ENCODE results near the gene ATG2A. TPM values are rescaled to one million over a fixed set of nuclear protein-coding genes. Genes with fewer than 3 reads are reported as not detected.
A peak's percentile ranks its signal among the peaks of the same experiment; 100 is the strongest.

The ATG2A gene
- total RNA-seq, 1 donor from 2014 or later = 5.5 TPM

GRCh38 chr11:64923944-64924909 is 7.2 kb upstream of the ATG2A start, which contains the start of gene PPP2R5B:
PPP2R5B (plus strand) TSS chr11:64924689; CDS start chr11:64925735, 1,046 bp downstream.
- peak; percentile 93 for DNase-seq

DNA sequence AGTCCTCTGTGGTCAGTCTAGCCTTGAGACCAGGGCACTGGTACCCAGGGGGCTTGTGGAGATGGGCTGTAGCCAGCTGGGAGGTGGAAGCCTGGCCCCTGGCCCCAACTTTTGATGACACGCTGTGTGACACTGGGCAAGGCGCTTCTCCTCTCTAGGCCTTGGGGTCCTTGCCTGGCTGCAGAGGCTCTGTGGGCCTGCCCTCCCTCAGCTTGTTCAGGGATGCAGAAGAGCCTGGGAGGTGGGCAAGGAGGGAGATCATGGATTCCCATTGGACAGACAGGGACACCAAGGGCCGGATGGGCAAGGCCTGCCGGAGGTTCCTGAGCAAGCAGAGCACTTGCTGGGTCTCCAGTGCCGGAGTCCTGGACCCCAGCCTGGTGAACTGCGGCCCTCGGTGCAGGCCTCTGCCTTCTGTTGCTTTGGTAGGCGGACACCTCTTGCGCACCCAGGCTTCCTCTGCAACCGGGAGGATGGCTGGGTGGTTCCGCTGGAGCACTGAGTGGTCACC is 6.2 kb upstream of the ATG2A start:
- DNase-seq = no peak

DNA sequence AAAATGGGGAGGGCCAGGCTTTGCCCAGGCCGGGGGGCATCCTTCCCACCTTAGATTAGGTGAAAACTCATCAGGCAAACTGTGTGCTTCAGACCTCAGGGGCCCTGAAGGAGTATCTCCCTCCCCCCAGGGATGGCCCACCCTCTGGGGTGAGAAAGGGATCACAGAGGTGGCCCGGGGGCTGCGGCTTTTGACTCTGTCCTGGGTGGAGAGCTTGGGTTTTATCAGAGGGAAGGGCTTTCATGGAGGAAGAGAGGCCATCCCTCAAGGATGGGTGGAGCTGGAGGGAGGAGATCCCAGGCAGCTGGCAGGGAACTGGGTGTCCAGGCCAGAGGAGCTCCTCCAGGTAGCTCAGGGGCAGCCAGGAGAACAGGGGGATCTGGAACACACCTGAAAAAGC is 4.4 kb upstream of the ATG2A start:
- no peak for DNase-seq

DNA sequence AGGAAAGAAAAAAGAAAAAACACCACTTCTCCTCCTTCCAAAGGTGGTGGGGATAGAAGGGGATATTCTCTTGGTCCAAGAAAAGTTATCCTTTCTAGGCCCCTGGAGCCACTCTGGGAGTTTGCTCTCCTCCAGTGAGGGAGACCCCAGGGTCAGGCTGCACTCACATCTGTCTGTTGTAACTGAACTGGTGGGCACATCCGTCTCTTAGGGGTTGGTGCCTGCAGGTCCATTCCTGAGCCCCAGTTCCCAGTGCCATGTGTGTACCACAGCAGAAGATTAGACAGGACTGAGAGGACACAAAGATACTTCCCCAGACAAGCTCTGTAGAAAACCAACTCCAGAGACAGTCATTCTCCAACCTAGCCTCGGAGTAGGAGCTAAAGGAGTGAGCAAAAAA is 3.1 kb upstream of the ATG2A start:
- no peak for DNase-seq

GRCh38 chr11:64919627-64920026 is 2.6 kb upstream of the ATG2A start:
- DNase-seq = no peak

DNA sequence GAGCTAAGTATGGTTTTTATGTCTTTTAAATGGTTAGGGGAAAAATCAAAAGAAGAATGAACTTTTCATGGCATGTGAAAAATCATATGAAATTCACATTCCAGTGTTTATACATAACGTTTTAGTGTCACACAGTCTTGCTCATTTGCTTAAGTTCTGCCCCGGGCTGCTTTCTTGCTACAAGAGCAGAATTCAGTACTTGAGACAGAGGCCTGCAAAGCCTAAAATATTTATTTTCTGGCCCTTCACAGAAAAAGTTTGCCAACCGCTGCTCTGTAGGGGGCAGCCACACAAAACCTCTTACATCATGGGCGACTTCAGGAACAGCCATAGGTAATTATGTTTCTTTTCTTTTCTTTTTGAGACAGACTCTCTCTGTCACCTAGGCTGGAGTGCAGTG is 1.0 kb upstream of the ATG2A start:
- DNase-seq = no peak

DNA sequence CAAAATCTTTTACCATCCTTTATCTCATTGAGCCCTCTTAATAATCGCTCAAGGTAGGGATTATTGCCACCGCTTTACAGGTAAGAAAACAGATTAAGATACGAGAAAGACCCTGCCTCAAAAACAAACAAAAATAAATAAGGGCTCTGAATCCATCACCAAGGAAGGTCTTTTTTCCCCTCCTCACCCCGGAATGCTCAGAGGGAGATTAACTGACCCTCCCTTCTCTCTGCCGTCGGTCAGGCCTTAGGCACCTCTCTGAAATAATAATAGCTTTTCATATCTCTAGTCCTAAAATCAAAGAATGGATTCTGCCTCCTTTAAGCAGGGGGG is 620 bp upstream of the ATG2A start:
- DNase-seq = no peak

DNA sequence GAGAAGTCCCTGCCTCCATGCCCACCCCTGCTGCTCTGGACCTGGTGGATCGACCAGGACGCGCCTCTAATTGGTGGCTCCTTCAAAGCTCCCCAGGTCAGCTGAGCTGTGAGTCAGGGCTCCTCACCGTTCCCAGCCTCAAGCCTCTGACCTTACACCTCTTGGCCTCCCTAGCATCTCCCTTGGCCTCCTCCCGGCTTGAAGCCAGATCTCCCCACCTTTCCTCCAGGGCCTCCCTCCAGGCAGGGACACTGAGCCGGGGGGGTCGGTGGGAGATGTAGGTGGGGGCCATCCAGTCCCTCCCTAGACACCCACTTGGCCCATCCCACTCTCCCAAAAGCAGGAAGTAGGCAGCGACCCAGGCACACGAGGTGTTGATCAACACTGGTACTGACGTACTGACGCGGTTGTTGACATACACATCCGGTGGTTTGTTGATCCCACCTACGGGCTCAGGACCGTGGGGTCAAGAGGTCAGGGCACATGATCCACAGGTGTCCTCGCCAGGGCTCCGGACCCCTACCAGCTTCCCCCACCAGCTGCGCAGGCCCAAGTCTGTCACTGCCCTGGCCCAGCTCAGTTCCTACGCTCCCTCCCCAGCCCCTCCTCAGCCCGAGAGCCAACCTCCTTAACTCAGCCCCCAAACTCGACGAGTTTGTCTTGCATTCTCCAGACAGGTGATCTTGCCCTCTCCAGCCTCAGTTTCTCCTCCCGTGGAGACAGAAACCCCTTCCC is 802 bp downstream of the ATG2A start:
- no peak for DNase-seq

GRCh38 chr11:64915376-64915887 is 1.6 kb downstream of the ATG2A start:
- DNase-seq = no peak

DNA sequence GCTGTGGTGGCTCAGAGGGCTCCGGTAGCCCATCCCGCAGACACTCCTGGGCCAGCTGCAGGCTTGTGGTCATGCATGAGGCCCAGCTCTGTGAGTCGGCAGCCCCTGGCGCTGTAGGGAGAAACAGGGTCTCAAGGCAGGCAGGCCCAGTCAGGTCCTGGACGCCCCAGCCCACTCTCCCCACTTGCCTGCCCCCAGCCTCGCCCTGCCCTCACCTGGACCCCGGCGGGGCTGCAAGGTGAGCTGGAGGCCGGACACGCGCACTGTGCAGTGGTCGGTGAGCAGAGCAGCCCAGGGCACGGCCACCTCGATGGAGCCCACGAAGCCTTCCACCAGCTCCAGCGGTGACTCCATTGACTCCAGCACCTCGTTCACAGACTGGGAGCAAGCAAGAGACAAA is 2.9 kb downstream of the ATG2A start:
- DNase-seq = no peak

- no peak for DNase-seq
Measured at GRCh38 chr11:64913171-64913727, 3.8 kb downstream of the ATG2A start.

DNA sequence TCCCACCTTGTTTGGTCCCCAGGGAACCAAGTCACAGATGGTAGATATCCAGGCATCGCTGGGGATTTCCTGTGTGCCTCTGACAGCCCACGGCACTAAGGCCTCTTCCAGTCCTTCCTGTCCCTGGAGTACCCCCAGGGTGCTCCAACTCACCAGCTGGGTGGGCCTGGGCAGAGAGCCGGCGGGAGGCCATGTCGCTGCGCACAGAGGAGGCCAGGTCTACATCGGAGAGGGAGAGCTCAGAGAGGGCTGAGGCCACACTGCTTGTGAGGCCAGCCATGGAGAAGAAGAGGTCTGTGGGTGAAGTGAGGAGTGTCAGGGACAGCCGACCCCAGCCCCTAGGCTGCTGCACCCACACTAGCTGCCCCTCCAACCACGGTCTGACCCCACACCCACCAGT is 5.3 kb downstream of the ATG2A start:
- no peak for DNase-seq

- DNase-seq = no peak
Measured at GRCh38 chr11:64911142-64911541, 5.9 kb downstream of the ATG2A start.

GRCh38 chr11:64910451-64911093 is 6.4 kb downstream of the ATG2A start:
- no peak for DNase-seq

DNA sequence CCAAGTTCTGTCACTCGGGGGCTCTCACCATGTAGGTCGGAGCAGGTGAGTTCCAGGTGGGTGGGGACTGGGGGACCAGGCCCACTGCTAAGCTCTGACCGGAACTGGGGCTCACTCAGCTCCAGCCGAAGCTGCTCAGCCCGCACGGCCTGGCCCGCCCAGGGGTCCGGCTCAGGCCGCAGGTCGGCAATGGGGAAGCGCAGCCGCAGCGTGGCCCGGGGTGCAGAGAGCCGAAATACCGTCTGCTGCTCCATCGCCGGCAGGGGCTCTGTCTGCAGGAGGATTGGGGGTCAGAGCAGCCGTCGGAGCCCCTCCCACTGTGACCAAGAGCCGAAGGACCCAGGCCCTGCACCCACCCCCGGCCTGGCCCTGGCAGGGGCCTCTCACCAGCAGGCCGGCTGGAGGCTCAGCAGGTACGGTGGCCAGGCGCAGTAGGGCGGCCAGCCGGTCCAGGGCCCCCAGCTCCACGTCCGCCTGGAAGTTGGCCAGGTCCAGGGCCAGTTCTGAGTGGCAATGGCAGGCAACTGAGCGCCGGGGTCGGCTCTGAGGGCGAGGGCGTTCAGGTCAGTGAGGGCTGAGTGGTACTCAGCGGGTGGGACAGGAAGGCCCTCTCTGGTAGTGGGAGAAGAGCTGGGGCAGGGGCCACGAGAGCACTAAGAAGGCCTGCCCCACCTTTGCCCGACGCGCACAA is 7.2 kb downstream of the ATG2A start:
- no peak for DNase-seq

- no peak for DNase-seq
Measured at GRCh38 chr11:64908766-64909165, 8.2 kb downstream of the ATG2A start.

DNA sequence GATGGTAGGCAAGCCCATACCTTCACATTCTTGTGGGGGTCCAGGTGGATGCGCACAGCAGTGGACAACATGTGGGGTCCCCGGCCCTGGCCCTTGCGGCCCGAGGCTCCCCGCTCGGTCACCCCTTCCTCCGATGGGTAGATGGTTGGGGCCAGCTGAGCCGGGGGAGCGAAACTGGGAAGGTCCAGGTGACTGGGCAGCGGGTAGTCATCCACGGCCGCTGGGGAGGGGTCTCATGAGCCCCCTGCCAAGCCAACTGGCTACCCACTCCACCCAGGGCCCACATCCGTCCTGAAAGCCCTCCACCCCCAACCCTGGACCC is 10.7 kb downstream of the ATG2A start:
- DNase-seq = no peak

GRCh38 chr11:64905516-64906313 is 11.3 kb downstream of the ATG2A start:
- DNase-seq = no peak

GRCh38 chr11:64903291-64903833 is 13.6 kb downstream of the ATG2A start:
- no peak for DNase-seq

GRCh38 chr11:64902102-64902900 is 14.7 kb downstream of the ATG2A start:
- DNase-seq = no peak
